ENCODE data around the gene TFPI. TPM values are rescaled to one million over a fixed set of nuclear protein-coding genes. Genes with fewer than 3 reads are reported as not detected.

Gene TFPI
- total RNA-seq, 1 experiment from 2014 or later = 29.1 TPM

- no peaks in the 10 kb centered on the region for H3K27me3 ChIP-seq (ENCODE audit: insufficient read depth, low read length)
- H3K4me1 ChIP-seq (ENCODE audit: control insufficient read depth in 1 of 2, insufficient read depth in 2 of 2, low read length in 2 of 2) = peaks cover 0 to 7% of the 10 kb centered on the region in 2 experiments; a peak in 2 of 4 replicates
- H4K20me1 ChIP-seq (ENCODE audit: insufficient read depth) = no peaks in the 10 kb centered on the region
- H3K27ac ChIP-seq (ENCODE audit: low read depth, low read length) = no peak overlapping the region
- no peak overlapping the region for H3K4me2 ChIP-seq (ENCODE audit: low read length)
- H3K9ac ChIP-seq (ENCODE audit: low read length) = no peak overlapping the region
- POLR2A ChIA-PET = no interaction called here
- H3K79me2 ChIP-seq (ENCODE audit: insufficient read depth, low read length) = no peaks in the 10 kb centered on the region
- ATAC-seq = no peak
- H3K9me2 ChIP-seq (ENCODE audit: insufficient read depth) = no peaks in the 10 kb centered on the region
- CTCF ChIA-PET = interaction anchor here (1.6 kb wide), 1 partner anchor 86 kb away, joined by 5 read pairs; no protein-coding TSS in a partner anchor
- intact Hi-C loops (cut with micrococcal nuclease) = loop anchor here (10.0 kb wide), 1 partner anchor 1399 kb away; no protein-coding TSS in a partner anchor
- no peaks in the 10 kb centered on the region for H3K9me3 ChIP-seq (ENCODE audit: control insufficient read depth in 1 of 2, insufficient read depth in 1 of 2, low read depth in 1 of 2, low read length in 2 of 2)
- TF ChIP-seq, protein P1, sequence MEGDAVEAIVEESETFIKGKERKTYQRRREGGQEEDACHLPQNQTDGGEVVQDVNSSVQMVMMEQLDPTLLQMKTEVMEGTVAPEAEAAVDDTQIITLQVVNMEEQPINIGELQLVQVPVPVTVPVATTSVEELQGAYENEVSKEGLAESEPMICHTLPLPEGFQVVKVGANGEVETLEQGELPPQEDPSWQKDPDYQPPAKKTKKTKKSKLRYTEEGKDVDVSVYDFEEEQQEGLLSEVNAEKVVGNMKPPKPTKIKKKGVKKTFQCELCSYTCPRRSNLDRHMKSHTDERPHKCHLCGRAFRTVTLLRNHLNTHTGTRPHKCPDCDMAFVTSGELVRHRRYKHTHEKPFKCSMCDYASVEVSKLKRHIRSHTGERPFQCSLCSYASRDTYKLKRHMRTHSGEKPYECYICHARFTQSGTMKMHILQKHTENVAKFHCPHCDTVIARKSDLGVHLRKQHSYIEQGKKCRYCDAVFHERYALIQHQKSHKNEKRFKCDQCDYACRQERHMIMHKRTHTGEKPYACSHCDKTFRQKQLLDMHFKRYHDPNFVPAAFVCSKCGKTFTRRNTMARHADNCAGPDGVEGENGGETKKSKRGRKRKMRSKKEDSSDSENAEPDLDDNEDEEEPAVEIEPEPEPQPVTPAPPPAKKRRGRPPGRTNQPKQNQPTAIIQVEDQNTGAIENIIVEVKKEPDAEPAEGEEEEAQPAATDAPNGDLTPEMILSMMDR (IDR thresholded peaks at IDR 0.05 in 2 of 3, conservative IDR thresholded peaks at IDR 0.05 in 1 of 3; ENCODE audit: borderline replicate concordance in 1 of 3, insufficient read depth in 1 of 3, low read depth in 2 of 3, low read length in 2 of 3) = no peak
- TF ChIP-seq FOSL1 (IDR thresholded peaks at IDR 0.05; ENCODE audit: low read depth) = 0 out of 2 replicates have a peak, but pooled peaks have one; percentile 8
- RAD21 ChIA-PET (ENCODE audit: low non-redundant PET in 1 of 2, low total read pairs in 2 of 2, uncharacterized antibody in 2 of 2, unreplicated experiment in 2 of 2) = no interaction called here
- DNase-seq (ENCODE audit: low read depth, low spot score) = no peak
- H3K4me3 ChIP-seq (replicated peaks in 1 of 2; ENCODE audit: low read depth in 1 of 2, low read length in 2 of 2) = no peak overlapping the region
- no TSS peak for BruUV-seq (replicated peaks)
- no peak overlapping the region for H2AFZ ChIP-seq (ENCODE audit: low read depth, low read length, poor library complexity, severe bottlenecking)
- no peaks in the 10 kb centered on the region for H3K36me3 ChIP-seq (ENCODE audit: control insufficient read depth in 1 of 2, insufficient read depth in 2 of 2, low read length in 2 of 2)
Observed at GRCh38 chr2:187586011-187586641, 31.9 kb upstream of the TFPI start.

DNA sequence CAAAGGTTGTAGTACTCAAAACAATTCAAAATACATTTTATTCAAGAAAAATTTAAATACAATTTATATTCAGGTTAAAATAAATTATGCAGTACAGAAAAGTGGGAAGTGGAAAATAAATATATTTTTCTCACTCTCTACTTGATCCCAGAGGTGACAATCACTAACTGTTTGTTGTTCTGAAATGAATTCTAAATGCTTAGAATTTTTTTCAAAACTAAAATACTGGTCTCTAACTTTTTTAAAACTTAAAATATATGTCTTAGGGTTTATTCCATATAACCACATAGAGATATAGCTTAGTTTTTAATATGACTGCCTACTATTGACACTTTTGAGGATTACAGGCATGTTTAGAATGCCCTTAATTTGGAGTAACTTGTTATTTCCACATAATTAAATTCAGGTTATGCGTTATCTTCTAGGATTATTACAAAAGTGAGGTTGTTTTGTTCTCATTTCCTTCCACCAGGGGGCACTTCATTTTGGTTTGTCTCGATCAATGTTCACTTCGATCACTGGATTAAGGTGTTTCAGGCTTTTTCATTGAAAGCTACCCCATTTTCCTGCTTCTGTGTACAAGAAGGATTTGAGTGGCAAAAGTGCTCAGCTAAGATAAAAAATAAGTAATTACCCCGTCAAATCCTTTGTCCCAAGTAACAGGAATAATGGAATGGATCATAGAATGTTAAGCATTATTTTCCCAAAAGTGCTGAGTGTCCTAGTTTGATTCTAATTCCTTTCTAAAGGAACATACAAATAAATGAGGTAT lies 27.1 kb upstream of the TFPI start:
- H3K79me2 ChIP-seq (ENCODE audit: insufficient read depth, low read length) = no peaks in the 10 kb centered on the region
- H3K4me1 ChIP-seq (ENCODE audit: control insufficient read depth in 1 of 2, insufficient read depth in 2 of 2, low read length in 2 of 2) = peaks cover 0 to 11% of the 10 kb centered on the region in 2 experiments; a peak in 2 of 4 replicates
- H3K9me2 ChIP-seq (ENCODE audit: insufficient read depth) = no peaks in the 10 kb centered on the region
- H4K20me1 ChIP-seq (ENCODE audit: insufficient read depth) = no peaks in the 10 kb centered on the region
- no peak overlapping the region for H3K27ac ChIP-seq (ENCODE audit: low read depth, low read length)
- CTCF ChIA-PET = interaction anchor here (1.0 to 10.8 kb wide), 28 partner anchors 10 to 1404 kb away, joined by 3 to 412 read pairs (median 6); partner anchors contain the start of gene CALCRL
- H2AFZ ChIP-seq (ENCODE audit: low read depth, low read length, poor library complexity, severe bottlenecking) = peak overlapping the region; percentile 98
- intact Hi-C loops (cut with micrococcal nuclease) = loop anchor here (1.0 to 10.0 kb wide), 5 partner anchors 262 to 1831 kb away; no protein-coding TSS in a partner anchor
- RAD21 ChIA-PET (ENCODE audit: low non-redundant PET in 1 of 2, low total read pairs in 2 of 2, uncharacterized antibody in 2 of 2, unreplicated experiment in 2 of 2) = interaction anchor here (0.6 to 3.9 kb wide), 4 partner anchors 79 to 718 kb away, joined by 3 to 42 read pairs (median 12); no protein-coding TSS in a partner anchor
- no peaks in the 10 kb centered on the region for H3K36me3 ChIP-seq (ENCODE audit: control insufficient read depth in 1 of 2, insufficient read depth in 2 of 2, low read length in 2 of 2)
- H3K4me3 ChIP-seq (replicated peaks in 1 of 2; ENCODE audit: low read depth in 1 of 2, low read length in 2 of 2) = peak overlapping the region in 1 of 2 experiments; percentile 16; a peak in 3 of 4 replicates
- POLR2A ChIA-PET = interaction anchor here (1.0 to 2.8 kb wide), 3 partner anchors 78 to 133 kb away, joined by 4 to 23 read pairs (median 4); partner anchors contain the start of gene CALCRL
- H3K27me3 ChIP-seq (ENCODE audit: insufficient read depth, low read length) = no peaks in the 10 kb centered on the region
- ATAC-seq = peak; percentile 68
- peak overlapping the region; percentile 62 for H3K4me2 ChIP-seq (ENCODE audit: low read length)
- BruUV-seq (replicated peaks) = no TSS peak
- no peak overlapping the region; the same call in 1 of the 2 replicates for H3K9ac ChIP-seq (ENCODE audit: low read length)
- no peaks in the 10 kb centered on the region for H3K9me3 ChIP-seq (ENCODE audit: control insufficient read depth in 1 of 2, insufficient read depth in 1 of 2, low read depth in 1 of 2, low read length in 2 of 2)
- DNase-seq (ENCODE audit: low read depth, low spot score) = peak; percentile 76
- no peak for TF ChIP-seq FOSL1 (IDR thresholded peaks at IDR 0.05; ENCODE audit: low read depth)
- TF ChIP-seq RAD21 (IDR thresholded peaks at IDR 0.05; ENCODE audit: low read depth) = peak; percentile 68
- TF ChIP-seq, protein P1 (IDR thresholded peaks at IDR 0.05 in 2 of 3, conservative IDR thresholded peaks at IDR 0.05 in 1 of 3; ENCODE audit: borderline replicate concordance in 1 of 3, insufficient read depth in 1 of 3, low read depth in 2 of 3, low read length in 2 of 3) = peak; percentile 54 to 81 (median 76); a peak in 5 of 6 replicates
- no peak for TF ChIP-seq POLR2AphosphoS5 (IDR thresholded peaks at IDR 0.05; ENCODE audit: low read depth, low read length)
- TF ChIP-seq CEBPB (IDR thresholded peaks at IDR 0.05; ENCODE audit: low read depth) = 0 out of 2 replicates have a peak, but pooled peaks have one; percentile 45
- TF ChIP-seq JUND (IDR thresholded peaks at IDR 0.05) = 0 out of 2 replicates have a peak, but pooled peaks have one; percentile 8
- peak; percentile 39; the same call in 1 of the 2 replicates for TF ChIP-seq CBX3 (IDR thresholded peaks at IDR 0.05; ENCODE audit: low read depth)
- 0 out of 2 replicates have a peak, but pooled peaks have one; percentile 15 for TF ChIP-seq ELF1 (IDR thresholded peaks at IDR 0.05; ENCODE audit: borderline replicate concordance, low read depth)
- TF ChIP-seq MAX (IDR thresholded peaks at IDR 0.05) = 0 out of 2 replicates have a peak, but pooled peaks have one; percentile 14
- 0 out of 2 replicates have a peak, but pooled peaks have one; percentile 18 for TF ChIP-seq EGR1 (IDR thresholded peaks at IDR 0.05; ENCODE audit: low read depth)
- TF ChIP-seq EZH2phosphoT487 (IDR thresholded peaks at IDR 0.05; ENCODE audit: borderline replicate concordance) = no peak

Data from HCT116 (cell line).